ENCODE measurements around the gene MEOX1. TPM values are rescaled to one million over a fixed set of nuclear protein-coding genes. Genes with fewer than 3 reads are reported as not detected.

The MEOX1 gene
- not detected in 2 replicates for total RNA-seq (2022)
- Bru-seq, nascent RNA = not detected
- not detected for BruChase-seq, experiment 1, labeled RNA remaining after a 6-hour chase
- not detected for BruChase-seq, experiment 2, labeled RNA remaining after a 2-hour chase
- long read RNA-seq = 0 reads

DNA sequence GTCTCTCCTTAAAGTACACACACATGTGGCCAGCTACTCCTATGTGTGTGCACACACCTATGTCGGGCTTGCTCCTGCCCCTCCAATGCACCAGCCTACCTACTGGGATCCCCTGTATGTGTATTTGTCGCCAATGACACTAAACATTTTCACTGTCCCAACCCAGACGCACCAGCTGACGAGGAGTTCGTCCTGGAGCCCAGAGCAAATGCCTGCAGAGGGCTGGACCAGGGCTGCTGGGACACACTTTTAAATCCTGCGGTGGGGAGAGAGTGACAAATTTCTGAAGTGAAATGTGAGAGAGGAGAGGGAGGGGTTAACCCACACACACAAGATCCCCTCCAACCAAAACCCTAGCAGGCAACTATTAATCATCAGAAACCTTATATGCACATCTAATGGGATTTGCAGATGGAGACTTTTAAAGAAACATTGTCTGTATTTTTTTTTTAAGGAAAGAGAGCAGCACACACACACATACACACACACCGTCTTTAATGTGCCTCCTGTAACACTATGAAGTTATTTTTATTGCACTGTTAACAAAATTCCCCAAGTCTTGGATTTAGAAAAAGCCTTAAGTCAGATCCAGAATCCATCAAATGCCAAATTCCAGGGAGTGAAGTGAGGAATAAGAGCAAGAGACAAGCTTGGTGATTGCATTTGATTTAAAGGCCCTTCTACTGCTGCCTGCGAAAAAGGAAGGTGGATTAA lies at the start of gene MEOX1:
Gene MEOX1, minus strand, starts transcription at position 224 of the 714 bp plus-strand sequence. CDS start 388 bp downstream, outside the sequence.
- no peaks in the 10 kb centered on the region for H3K9me3 Mint-ChIP-seq (ENCODE audit: low read depth, unreplicated experiment)
- H3K4me1 Mint-ChIP-seq (ENCODE audit: low read depth, unreplicated experiment) = no peaks in the 10 kb centered on the region
- TF ChIP-seq CTCF (IDR thresholded peaks at IDR 0.05; ENCODE audit: unreplicated experiment) = no peak
- no peaks in the 10 kb centered on the region for H3K36me3 Mint-ChIP-seq (ENCODE audit: insufficient read depth, unreplicated experiment)
- no peak within 1 kb of the TSS for H3K27ac Mint-ChIP-seq (ENCODE audit: unreplicated experiment)
- intact Hi-C loops (cut with micrococcal nuclease; ENCODE audit: unreplicated experiment) = no loop called here
- CTCF ChIA-PET = interaction anchor here (0.5 to 1.0 kb wide), 2 partner anchors 85 to 99 kb away, joined by 4 to 7 read pairs; no protein-coding TSS in a partner anchor
- H3K4me3 Mint-ChIP-seq (ENCODE audit: low read depth, unreplicated experiment) = no peak within 1 kb of the TSS
- H3K27me3 Mint-ChIP-seq (ENCODE audit: unreplicated experiment) = peaks cover 73% of the 10 kb centered on the region
- no TSS peak for BruUV-seq (replicated peaks)
- no peak for DNase-seq

DNA sequence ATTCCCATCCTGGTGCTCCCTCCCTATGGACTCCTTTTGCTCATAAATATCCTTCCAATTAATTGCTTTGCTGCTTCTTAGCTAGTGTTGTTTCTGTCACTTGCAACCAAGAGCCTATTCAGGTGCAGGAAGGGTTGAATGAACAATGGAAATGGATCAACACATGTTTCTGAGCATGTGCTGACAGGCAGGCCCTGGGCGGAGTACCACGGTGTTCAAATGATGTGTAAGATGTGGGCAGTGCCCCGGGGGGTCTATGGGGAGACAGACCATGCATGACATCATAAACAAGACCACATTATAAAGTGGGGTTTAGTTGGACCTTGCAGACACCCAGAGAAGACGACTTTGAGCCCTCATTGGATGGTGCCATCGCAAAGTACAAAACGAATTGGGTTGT lies 48.4 kb upstream of the MEOX1 start:
- CTCF ChIA-PET = interaction anchor here (0.6 kb wide), 1 partner anchor 561 kb away, joined by 3 read pairs; no protein-coding TSS in a partner anchor
- Mint-ChIP-seq H3K4me3 (ENCODE audit: low read depth, unreplicated experiment) (no peak overlapping the region), H3K4me1 (ENCODE audit: low read depth, unreplicated experiment) (peaks cover 12% of the 10 kb centered on the region), H3K9me3 (ENCODE audit: low read depth, unreplicated experiment) (no peaks in the 10 kb centered on the region), H3K36me3 (ENCODE audit: insufficient read depth, unreplicated experiment) (no peaks in the 10 kb centered on the region), H3K27me3 (ENCODE audit: unreplicated experiment) (peaks cover 90% of the 10 kb centered on the region), H3K27ac (ENCODE audit: unreplicated experiment) (no peak overlapping the region)
- TF ChIP-seq CTCF (IDR thresholded peaks at IDR 0.05; ENCODE audit: unreplicated experiment) = no peak
- intact Hi-C loops (cut with micrococcal nuclease; ENCODE audit: unreplicated experiment) = no loop called here
- no peak for DNase-seq
- no TSS peak for BruUV-seq (replicated peaks)

GRCh38 chr17:43709210-43709609 lies 47.5 kb upstream of the MEOX1 start:
- intact Hi-C loops (cut with micrococcal nuclease; ENCODE audit: unreplicated experiment) = no loop called here
- CTCF ChIA-PET = interaction anchor here (0.5 to 1.4 kb wide), 3 partner anchors 35 to 157 kb away, joined by 3 to 5 read pairs (median 4); no protein-coding TSS in a partner anchor
- no TSS peak for BruUV-seq (replicated peaks)
- TF ChIP-seq CTCF (IDR thresholded peaks at IDR 0.05; ENCODE audit: unreplicated experiment) = no peak
- no peak for DNase-seq
- Mint-ChIP-seq H3K36me3 (ENCODE audit: insufficient read depth, unreplicated experiment) (no peaks in the 10 kb centered on the region), H3K27ac (ENCODE audit: unreplicated experiment) (no peak overlapping the region), H3K4me3 (ENCODE audit: low read depth, unreplicated experiment) (no peak overlapping the region), H3K4me1 (ENCODE audit: low read depth, unreplicated experiment) (peaks cover 5% of the 10 kb centered on the region), H3K9me3 (ENCODE audit: low read depth, unreplicated experiment) (no peaks in the 10 kb centered on the region), H3K27me3 (ENCODE audit: unreplicated experiment) (peaks cover 86% of the 10 kb centered on the region)

DNA sequence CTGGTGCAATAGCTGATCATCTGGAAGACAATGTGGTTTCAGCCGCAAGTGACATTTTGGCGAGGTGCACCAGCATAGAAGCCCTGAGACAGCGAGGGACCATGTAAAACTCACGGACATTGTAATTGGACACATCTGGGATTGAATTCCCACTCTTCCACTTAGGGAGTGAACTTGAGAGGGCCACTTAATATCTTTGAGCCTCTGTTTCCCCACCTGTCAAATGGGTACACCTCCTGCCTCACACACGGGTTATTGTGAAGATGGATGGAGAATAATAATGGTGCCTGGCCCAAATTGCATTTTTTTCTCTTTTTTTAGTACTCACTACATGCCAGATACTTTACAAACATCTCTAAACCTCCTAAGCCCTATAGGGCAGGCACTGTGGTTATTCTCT lies 45.5 kb upstream of the MEOX1 start:
- BruUV-seq (replicated peaks) = no TSS peak
- no peaks in the 10 kb centered on the region for H3K36me3 Mint-ChIP-seq (ENCODE audit: insufficient read depth, unreplicated experiment)
- peaks cover 3% of the 10 kb centered on the region for H3K9me3 Mint-ChIP-seq (ENCODE audit: low read depth, unreplicated experiment)
- CTCF ChIA-PET = no interaction called here
- DNase-seq = no peak
- intact Hi-C loops (cut with micrococcal nuclease; ENCODE audit: unreplicated experiment) = no loop called here
- no peak overlapping the region for H3K27ac Mint-ChIP-seq (ENCODE audit: unreplicated experiment)
- no peaks in the 10 kb centered on the region for H3K4me1 Mint-ChIP-seq (ENCODE audit: low read depth, unreplicated experiment)
- TF ChIP-seq CTCF (IDR thresholded peaks at IDR 0.05; ENCODE audit: unreplicated experiment) = no peak
- no peak overlapping the region for H3K4me3 Mint-ChIP-seq (ENCODE audit: low read depth, unreplicated experiment)
- H3K27me3 Mint-ChIP-seq (ENCODE audit: unreplicated experiment) = peaks cover 65% of the 10 kb centered on the region

All from Calu3 (cell line).